ENCODE measurements around the gene TBC1D1.

The TBC1D1 gene

GRCh38 chr4:38078590-38079421 is 187.9 kb downstream of the TBC1D1 start:
- peak; percentile 50 to 51 for DNase-seq (ENCODE audit: low read depth in 2 of 2)

DNA sequence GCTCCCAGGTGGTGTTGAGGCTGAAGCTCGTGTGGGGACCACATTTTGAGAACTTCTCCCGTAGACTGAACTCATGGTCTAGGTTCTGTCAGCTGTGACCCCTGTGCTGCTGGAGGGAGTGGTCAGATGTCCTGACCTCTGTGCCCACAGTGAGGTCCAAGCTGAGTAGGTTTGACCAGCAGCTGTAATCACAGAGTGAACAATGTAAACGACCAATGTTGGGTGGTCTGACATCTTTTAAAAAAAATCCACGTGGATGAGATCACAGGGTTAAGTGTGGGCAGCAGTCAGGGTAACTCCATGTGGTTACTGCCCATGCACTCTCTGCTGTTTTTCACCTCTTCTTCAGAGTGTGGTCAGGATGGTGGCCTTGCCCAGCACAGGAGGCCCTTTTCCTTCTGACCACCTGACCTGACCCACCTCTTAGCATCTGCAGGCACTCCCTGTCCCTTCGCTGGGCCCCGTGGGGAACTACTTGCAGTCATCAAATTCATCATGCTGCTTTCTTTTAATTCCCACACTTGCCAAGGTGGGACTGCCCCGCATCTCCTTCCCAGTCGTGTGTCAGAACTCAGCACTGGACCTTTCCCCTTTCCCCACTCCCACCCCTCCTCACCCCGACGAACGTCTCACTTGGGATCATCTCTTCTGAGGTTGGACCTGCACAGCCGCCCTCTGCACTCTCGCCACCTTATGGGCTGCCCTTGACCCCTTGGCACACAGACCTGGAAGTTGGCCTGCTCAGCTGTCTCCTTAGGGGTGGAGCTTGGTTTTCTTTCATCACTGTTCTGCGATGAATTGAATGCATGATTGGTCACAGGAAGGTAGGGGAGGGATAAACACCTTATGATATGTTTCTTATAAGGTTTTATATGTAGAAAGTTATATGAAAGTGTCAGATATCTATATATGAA is 189.4 kb downstream of the TBC1D1 start:
- DNase-seq (ENCODE audit: low read depth in 2 of 2), result no peak

- DNase-seq (ENCODE audit: low read depth in 2 of 2), result no peak
Observed at GRCh38 chr4:38082021-38082420, 191.1 kb downstream of the TBC1D1 start.

GRCh38 chr4:38082424-38083385 is 191.8 kb downstream of the TBC1D1 start:
- peak in 1 of 2 experiments; percentile 41 for DNase-seq (ENCODE audit: low read depth in 2 of 2)

- DNase-seq (ENCODE audit: low read depth in 2 of 2), result peak; percentile 84 to 90
Observed at GRCh38 chr4:38084877-38085711, 194.2 kb downstream of the TBC1D1 start.

GRCh38 chr4:38085751-38086150 is 194.9 kb downstream of the TBC1D1 start:
- no peak for DNase-seq (ENCODE audit: low read depth in 2 of 2)

DNA sequence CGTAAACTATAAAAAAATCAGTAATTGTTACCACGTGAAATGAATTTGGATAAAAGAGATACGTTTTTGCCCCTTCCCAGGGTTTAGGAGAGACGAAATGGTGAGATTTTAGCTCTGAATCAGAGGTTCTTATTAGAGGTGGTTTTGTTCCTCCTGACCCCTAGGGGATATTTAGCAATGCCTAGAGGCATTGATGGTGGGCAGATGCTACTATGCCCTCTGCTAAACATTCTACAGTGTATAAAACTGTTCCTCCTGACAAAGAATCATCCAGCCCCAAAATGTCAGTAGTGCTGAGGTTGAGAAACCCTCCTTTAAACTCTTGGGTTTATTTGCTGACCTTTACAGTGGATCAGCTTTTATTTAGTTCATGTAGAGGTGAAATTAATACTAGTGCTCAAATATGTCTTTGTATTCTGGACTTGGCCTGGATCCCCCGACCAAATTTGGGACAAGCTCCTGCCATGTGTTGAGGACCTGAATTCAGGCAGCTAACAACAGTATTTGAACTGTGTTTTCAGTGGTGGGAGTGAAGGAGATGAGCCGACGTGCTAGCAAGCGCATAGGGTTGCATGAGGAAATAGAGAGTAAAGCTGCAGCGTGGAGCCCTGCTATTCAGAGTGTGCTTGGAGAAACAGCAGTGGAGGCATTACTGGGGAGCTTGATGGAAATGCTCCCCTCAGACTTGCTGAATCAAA is 195.4 kb downstream of the TBC1D1 start:
- no peak for DNase-seq (ENCODE audit: low read depth in 2 of 2)

- no peak for DNase-seq (ENCODE audit: low read depth in 2 of 2)
Observed at GRCh38 chr4:38086849-38087226, 196.0 kb downstream of the TBC1D1 start.

- no peak for DNase-seq (ENCODE audit: low read depth in 2 of 2)
Observed at GRCh38 chr4:38088321-38088720, 197.4 kb downstream of the TBC1D1 start.

- no peak for DNase-seq (ENCODE audit: low read depth in 2 of 2)
Observed at GRCh38 chr4:38089961-38090360, 199.1 kb downstream of the TBC1D1 start.

DNA sequence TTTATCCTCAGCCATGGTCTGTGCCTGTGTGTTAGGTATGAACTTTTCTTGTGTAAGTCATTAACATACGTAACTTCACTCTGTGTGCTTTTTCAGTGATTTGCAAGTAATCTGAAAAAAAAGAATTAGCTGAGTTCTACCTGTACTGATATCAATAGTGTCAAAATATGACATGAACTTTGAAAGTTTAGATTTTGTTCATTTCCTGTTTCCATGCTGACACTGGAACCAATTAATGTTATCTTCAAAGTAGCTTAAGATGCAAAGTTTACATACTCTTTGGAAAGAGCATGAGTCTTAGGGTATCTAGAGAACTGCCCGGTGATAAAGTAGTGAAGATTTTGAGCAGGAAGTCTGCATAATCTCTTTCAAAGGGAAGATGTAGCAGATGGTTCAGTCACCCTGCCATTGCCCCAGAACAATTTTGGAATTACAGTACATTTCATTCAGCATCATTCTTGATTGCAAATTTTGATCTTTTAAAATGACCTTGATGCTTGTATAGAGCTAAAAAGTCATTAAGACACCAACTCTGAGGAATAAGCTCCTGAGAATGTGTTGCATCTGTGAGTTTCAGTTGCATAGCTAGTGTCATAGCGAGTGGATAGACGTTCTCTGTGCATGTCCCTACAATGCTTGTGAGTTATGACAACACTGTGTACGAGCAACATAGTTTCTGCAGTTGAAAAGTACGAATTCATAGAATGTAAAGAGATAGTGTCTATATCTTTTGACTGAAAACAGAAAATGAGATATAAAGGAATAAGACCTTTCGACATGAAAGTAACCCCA is 199.8 kb downstream of the TBC1D1 start:
- no peak for DNase-seq (ENCODE audit: low read depth in 2 of 2)

DNA sequence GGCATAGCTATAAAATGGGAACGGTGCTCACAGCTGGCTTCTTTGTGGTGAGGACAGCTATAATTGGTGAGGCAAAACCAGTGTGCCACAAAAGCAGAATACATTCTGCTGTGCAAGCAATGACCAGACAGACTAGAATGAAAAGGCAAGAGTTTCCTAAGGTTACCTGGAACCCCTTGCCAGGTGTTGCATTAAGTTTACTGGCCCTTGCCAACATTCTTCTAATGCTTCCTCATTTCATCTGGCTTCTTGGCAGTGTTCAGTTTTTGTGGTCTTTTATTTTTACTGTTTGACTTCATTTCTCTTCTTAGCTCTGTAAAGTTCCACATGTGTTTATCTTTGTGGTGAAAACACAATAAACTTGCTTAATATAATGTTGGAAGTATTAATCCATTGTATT is 200.8 kb downstream of the TBC1D1 start:
- peak; percentile 35 to 47 for DNase-seq (ENCODE audit: low read depth in 2 of 2)

GRCh38 chr4:38092701-38093100 is 201.8 kb downstream of the TBC1D1 start:
- no peak for DNase-seq (ENCODE audit: low read depth in 2 of 2)

- DNase-seq (ENCODE audit: low read depth in 2 of 2), result no peak
Observed at GRCh38 chr4:38094419-38094818, 203.5 kb downstream of the TBC1D1 start.

GRCh38 chr4:38095691-38096090 is 204.8 kb downstream of the TBC1D1 start:
- DNase-seq (ENCODE audit: low read depth in 2 of 2), result no peak

GRCh38 chr4:38097818-38098217 is 206.9 kb downstream of the TBC1D1 start:
- DNase-seq (ENCODE audit: low read depth in 2 of 2), result no peak

DNA sequence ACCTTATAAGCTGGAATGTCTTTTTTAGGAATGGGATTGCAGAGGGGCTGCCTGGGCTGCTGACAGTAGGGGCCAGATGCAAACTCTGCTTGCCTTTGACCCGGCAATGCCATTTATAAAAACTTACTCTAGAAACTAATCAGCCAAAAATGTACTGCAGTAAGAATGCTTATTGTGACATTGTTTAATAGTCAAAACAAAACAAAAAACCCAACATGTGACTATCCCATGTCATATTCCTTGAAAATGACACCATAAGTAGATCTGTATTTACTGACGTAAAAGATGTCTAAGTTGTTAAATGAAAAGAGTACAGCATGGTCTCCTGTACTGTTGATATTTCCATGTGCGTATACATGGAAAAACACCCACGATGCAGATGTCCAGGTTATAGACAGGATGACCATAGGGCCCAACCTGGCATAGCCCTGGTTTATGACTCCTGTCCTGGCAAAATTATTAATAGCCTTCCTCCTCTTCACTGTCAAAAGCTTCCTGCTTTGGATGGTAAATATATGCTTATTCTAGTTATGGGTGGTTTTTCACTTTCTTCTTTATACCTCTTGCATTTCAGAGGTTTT is 208.2 kb downstream of the TBC1D1 start:
- DNase-seq (ENCODE audit: low read depth in 2 of 2), result no peak

DNA sequence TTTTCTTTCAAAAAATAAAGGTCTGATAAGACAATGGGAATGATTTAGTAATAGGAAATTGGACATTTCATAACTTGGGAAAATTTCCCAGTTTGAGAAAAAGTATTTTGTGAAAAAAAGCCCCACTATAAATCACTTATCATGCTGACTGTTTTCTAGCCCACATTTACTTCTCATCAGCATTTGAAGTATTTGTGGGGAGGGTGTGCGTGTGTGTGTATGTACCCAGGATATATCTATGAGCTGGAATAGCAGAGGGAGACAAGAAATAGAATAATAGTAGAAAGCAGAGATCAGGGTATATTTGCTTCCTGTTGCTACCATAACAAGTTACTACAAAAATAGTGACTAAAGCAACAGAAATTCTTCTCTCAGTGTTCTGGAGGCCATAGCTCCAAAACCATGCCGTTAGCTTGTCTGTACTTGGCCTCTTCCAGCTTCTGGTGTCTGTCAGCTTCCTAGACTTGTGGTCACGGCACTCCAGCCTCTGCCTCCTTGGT is 209.1 kb downstream of the TBC1D1 start:
- peak; percentile 88 to 93 for DNase-seq (ENCODE audit: low read depth in 2 of 2)
